Measurements from ENCODE around the gene ABHD16B. TPM values are rescaled to one million over a fixed set of nuclear protein-coding genes. Genes with fewer than 3 reads are reported as not detected.

Gene ABHD16B
- total and polyA plus RNA-seq, 2 donors (not counting 1 experiment from before 2014, with no cell fraction given): not detected

DNA sequence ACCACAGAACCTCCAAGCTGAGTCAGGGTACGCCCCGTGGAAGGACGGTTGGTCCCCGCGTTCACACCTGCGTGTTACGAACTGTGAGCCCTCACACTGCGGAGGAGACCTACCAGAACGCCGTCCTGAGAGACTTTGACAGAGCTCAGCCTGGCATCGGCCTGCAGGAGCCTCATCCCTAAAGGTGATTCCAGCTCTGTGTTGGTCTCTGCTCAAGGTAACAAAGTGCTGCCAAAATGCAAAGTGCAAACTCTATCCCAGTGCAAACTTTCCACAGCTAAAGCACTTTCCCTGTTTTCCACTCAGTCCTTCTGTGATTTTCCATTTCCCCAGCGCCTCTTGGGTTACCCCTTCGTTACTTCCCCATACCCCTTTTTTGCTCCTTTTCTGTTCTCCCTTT, 21.7 kb upstream of the ABHD16B start:
- no peaks in the 10 kb centered on the region for H4K20me1 ChIP-seq (ENCODE audit: control insufficient read depth, insufficient read depth, low read length, poor library complexity, severe bottlenecking)
- CTCF ChIA-PET: no interaction called here
- no peak overlapping the region for H3K4me3 Mint-ChIP-seq

GRCh38 chr20:63840405-63840828, 20.9 kb upstream of the ABHD16B start:
- Histone ChIP-seq H3K27me3 (replicated peaks in 1 of 4; ENCODE audit: control extremely low read depth in 1 of 4, control insufficient read depth in 3 of 4, insufficient read depth in 4 of 4, low read length in 3 of 4) (peaks cover 0 to 31% (median 8%) of the 10 kb centered on the region in 4 experiments), H3K27ac (ENCODE audit: low read length in 2 of 2) (no peak overlapping the region), H3K4me1 (ENCODE audit: control insufficient read depth in 2 of 2, insufficient read depth in 2 of 2, low read length in 2 of 2) (peaks cover 18 to 37% of the 10 kb centered on the region in 2 donors), H2AFZ (ENCODE audit: insufficient read depth, low read depth, low read length, poor library complexity, severe bottlenecking) (no peak overlapping the region), H3K4me3 (ENCODE audit: control extremely low read depth in 1 of 5, extremely low read depth in 1 of 5, insufficient read depth in 1 of 5, low read depth in 2 of 5, low read length in 4 of 5) (no peak overlapping the region), H3K9me3 (ENCODE audit: control extremely low read depth in 1 of 3, control insufficient read depth in 2 of 3, insufficient read depth in 1 of 3, low read length in 2 of 3) (no peaks in the 10 kb centered on the region), H4K20me1 (ENCODE audit: control insufficient read depth, insufficient read depth, low read length, poor library complexity, severe bottlenecking) (no peaks in the 10 kb centered on the region), H3K36me3 (replicated peaks in 1 of 2; ENCODE audit: control extremely low read depth in 1 of 2, control insufficient read depth in 1 of 2, extremely low read depth in 1 of 2, insufficient read depth in 2 of 2, low read length in 1 of 2) (no peaks in the 10 kb centered on the region), H3K9ac (ENCODE audit: low read length) (no peak overlapping the region), H3K79me2 (ENCODE audit: control insufficient read depth, insufficient read depth, low read length) (no peaks in the 10 kb centered on the region), H3K4me2 (replicated peaks; ENCODE audit: low read depth, low read length, poor library complexity, severe bottlenecking) (no peak overlapping the region)
- H3K9me3 Mint-ChIP-seq (ENCODE audit: insufficient read depth): no peaks in the 10 kb centered on the region
- CTCF ChIA-PET: no interaction called here
- TF ChIP-seq, protein P1, sequence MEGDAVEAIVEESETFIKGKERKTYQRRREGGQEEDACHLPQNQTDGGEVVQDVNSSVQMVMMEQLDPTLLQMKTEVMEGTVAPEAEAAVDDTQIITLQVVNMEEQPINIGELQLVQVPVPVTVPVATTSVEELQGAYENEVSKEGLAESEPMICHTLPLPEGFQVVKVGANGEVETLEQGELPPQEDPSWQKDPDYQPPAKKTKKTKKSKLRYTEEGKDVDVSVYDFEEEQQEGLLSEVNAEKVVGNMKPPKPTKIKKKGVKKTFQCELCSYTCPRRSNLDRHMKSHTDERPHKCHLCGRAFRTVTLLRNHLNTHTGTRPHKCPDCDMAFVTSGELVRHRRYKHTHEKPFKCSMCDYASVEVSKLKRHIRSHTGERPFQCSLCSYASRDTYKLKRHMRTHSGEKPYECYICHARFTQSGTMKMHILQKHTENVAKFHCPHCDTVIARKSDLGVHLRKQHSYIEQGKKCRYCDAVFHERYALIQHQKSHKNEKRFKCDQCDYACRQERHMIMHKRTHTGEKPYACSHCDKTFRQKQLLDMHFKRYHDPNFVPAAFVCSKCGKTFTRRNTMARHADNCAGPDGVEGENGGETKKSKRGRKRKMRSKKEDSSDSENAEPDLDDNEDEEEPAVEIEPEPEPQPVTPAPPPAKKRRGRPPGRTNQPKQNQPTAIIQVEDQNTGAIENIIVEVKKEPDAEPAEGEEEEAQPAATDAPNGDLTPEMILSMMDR (IDR thresholded peaks at IDR 0.05): no peak
- no peak for TF ChIP-seq EZH2 (IDR thresholded peaks at IDR 0.05; ENCODE audit: borderline replicate concordance, insufficient read depth, low read depth, low read length, poor library complexity, severe bottlenecking)
- no peak for DNase-seq
- ATAC-seq (ENCODE audit: low read depth): no peak
- H3K27ac Mint-ChIP-seq: no peak overlapping the region
- H3K27me3 Mint-ChIP-seq: peaks cover 21% of the 10 kb centered on the region
- H3K4me1 Mint-ChIP-seq: peaks cover 22% of the 10 kb centered on the region
- 58% methylated on average over 10 of the region's 11 CpGs for WGBS (ENCODE audit: insufficient coverage)
- POLR2A ChIA-PET: no interaction called here
- intact Hi-C loops (cut with micrococcal nuclease): no loop called here
- no peak overlapping the region for H3K4me3 Mint-ChIP-seq

More for the DNA sequence above, 21.7 kb upstream of the ABHD16B start:
- H3K4me2 ChIP-seq (replicated peaks; ENCODE audit: low read depth, low read length, poor library complexity, severe bottlenecking): no peak overlapping the region
- H3K36me3 ChIP-seq (replicated peaks in 1 of 2; ENCODE audit: control extremely low read depth in 1 of 2, control insufficient read depth in 1 of 2, extremely low read depth in 1 of 2, insufficient read depth in 2 of 2, low read length in 1 of 2): no peaks in the 10 kb centered on the region
- no peaks in the 10 kb centered on the region for H3K9me3 ChIP-seq (ENCODE audit: control extremely low read depth in 1 of 3, control insufficient read depth in 2 of 3, insufficient read depth in 1 of 3, low read length in 2 of 3)
- DNase-seq (no peak), ATAC-seq (ENCODE audit: low read depth) (no peak)
- H3K9me3 Mint-ChIP-seq (ENCODE audit: insufficient read depth): no peaks in the 10 kb centered on the region
- H3K4me1 ChIP-seq (ENCODE audit: control insufficient read depth in 2 of 2, insufficient read depth in 2 of 2, low read length in 2 of 2): peaks cover 16 to 34% of the 10 kb centered on the region in 2 donors
- intact Hi-C loops (cut with micrococcal nuclease): no loop called here
- no peak overlapping the region for H3K4me3 ChIP-seq (ENCODE audit: control extremely low read depth in 1 of 5, extremely low read depth in 1 of 5, insufficient read depth in 1 of 5, low read depth in 2 of 5, low read length in 4 of 5)
- H3K4me1 Mint-ChIP-seq: peaks cover 22% of the 10 kb centered on the region
- no peak overlapping the region for H3K9ac ChIP-seq (ENCODE audit: low read length)
- 87% methylated on average over 13 of the region's 13 CpGs for WGBS (ENCODE audit: insufficient coverage)
- peaks cover 21% of the 10 kb centered on the region for H3K27me3 Mint-ChIP-seq
- H3K79me2 ChIP-seq (ENCODE audit: control insufficient read depth, insufficient read depth, low read length): no peaks in the 10 kb centered on the region
- TF ChIP-seq EZH2 (IDR thresholded peaks at IDR 0.05; ENCODE audit: borderline replicate concordance, insufficient read depth, low read depth, low read length, poor library complexity, severe bottlenecking): no peak
- TF ChIP-seq, protein P1 (IDR thresholded peaks at IDR 0.05): no peak
- H3K27ac ChIP-seq (ENCODE audit: low read length in 2 of 2): no peak overlapping the region
- peaks cover 0 to 26% (median 5%) of the 10 kb centered on the region in 4 experiments for H3K27me3 ChIP-seq (replicated peaks in 1 of 4; ENCODE audit: control extremely low read depth in 1 of 4, control insufficient read depth in 3 of 4, insufficient read depth in 4 of 4, low read length in 3 of 4)
- POLR2A ChIA-PET: no interaction called here
- no peak overlapping the region for H3K27ac Mint-ChIP-seq
- no peak overlapping the region for H2AFZ ChIP-seq (ENCODE audit: insufficient read depth, low read depth, low read length, poor library complexity, severe bottlenecking)
